GM12878 (cell line): ENCODE measurements around the gene HRH3. TPM values are rescaled to one million over a fixed set of nuclear protein-coding genes. Genes with fewer than 3 reads are reported as not detected.

Experiments used
- ATAC-seq: fragments of 200-7000 bp; cut with Tn5 transposase; 3 replicates; pipeline ENCODE4 v1.9.1; 2020; ENCODE audit warnings: mild to moderate bottlenecking, moderate library complexity
- BruUV-seq: library from RNA; stranded (reverse); fragments of 400-500 nt; replicated peaks from 2 replicates; lab custom pipeline; 2021; lab: Mats Ljungman, UMichigan
- CTCF ChIA-PET: fragments of 300-600 bp; sonication (Branson Sonifier 250); formaldehyde crosslinking; extraction: SDS; loops from one replicate; lab custom pipeline; 2021; ENCODE audit warnings: inconsistent platforms; lab: Yijun Ruan, JAX
- POLR2A ChIA-PET: fragments of 350-600 bp; formaldehyde crosslinking; extraction: SDS; loops from one replicate; lab custom pipeline; 2021; ENCODE audit warnings: inconsistent platforms; lab: Charles Lee
- RAD21 ChIA-PET: fragments of 300-600 bp; sonication (Branson Sonifier 250); formaldehyde crosslinking; loops from one replicate; lab custom pipeline; 2023; ENCODE audit warnings: antibody characterized with exemption; ENCODE audit not compliant: unreplicated experiment; lab: Charles Lee
- SMC1A ChIA-PET: fragments of 300-600 bp; sonication (Branson Sonifier 250); formaldehyde crosslinking; loops from one replicate; lab custom pipeline; 2023; ENCODE audit not compliant: unreplicated experiment, uncharacterized antibody; lab: Charles Lee
- DNase-seq: peaks from one replicate; pipeline ENCODE4 v3.0.0-alpha.2; 2011; ENCODE audit warnings: low read depth, low spot score
- FAIRE-seq: peaks from 3 replicates; lab custom pipeline; 2011; peaks lifted over from hg19 to GRCh38; lab: Jason Lieb, UNC
- H2AFZ ChIP-seq: 2 replicates; pipeline ENCODE4 v1.6.0; 2011; ENCODE audit warnings: low read depth, low read length, control low read depth; ENCODE audit not compliant: control insufficient read depth
- H3K27ac ChIP-seq: 2 replicates; pipeline ENCODE4 v1.5.1; 2011; ENCODE audit warnings: control low read depth; ENCODE audit not compliant: control insufficient read depth, insufficient read depth
- H3K27me3 ChIP-seq, 2 experiments: replicated peaks in 1 of 2; 2 replicates each; pipeline versions ENCODE4 v1.6.0 to v1.6.1; 2011; ENCODE audit warnings: low read length in 1 of 2; ENCODE audit not compliant: control insufficient read depth in 2 of 2, insufficient read depth in 2 of 2
- H3K36me3 ChIP-seq, 2 experiments: 2 replicates each; pipeline ENCODE4 v1.5.1; 2011; ENCODE audit warnings: low read length in 1 of 2; ENCODE audit not compliant: control insufficient read depth in 2 of 2, insufficient read depth in 2 of 2
- H3K4me1 ChIP-seq: 2 replicates; pipeline ENCODE4 v1.6.1; 2011; ENCODE audit warnings: mild to moderate bottlenecking, low read length, moderate library complexity, mixed read lengths; ENCODE audit not compliant: control insufficient read depth, insufficient read depth
- H3K4me2 ChIP-seq: 2 replicates; pipeline ENCODE4 v1.6.0; 2011; ENCODE audit warnings: control low read depth; ENCODE audit not compliant: control insufficient read depth, insufficient read depth
- H3K4me3 ChIP-seq: fragments of 200-600 bp; sonication (generic); 2 replicates; pipeline ENCODE4 v1.5.1; 2016
- H3K79me2 ChIP-seq: 2 replicates; pipeline ENCODE4 v1.6.0; 2011; ENCODE audit warnings: low read length; ENCODE audit not compliant: control insufficient read depth, insufficient read depth
- H3K9ac ChIP-seq: 2 replicates; pipeline ENCODE4 v1.8.0; 2011; ENCODE audit warnings: low read length, control low read depth, mixed read lengths; ENCODE audit not compliant: control insufficient read depth, insufficient read depth
- H3K9me3 ChIP-seq: replicated peaks from 3 replicates; pipeline ENCODE4 v1.5.1; 2011; ENCODE audit warnings: mild to moderate bottlenecking, low read length; ENCODE audit not compliant: control insufficient read depth, insufficient read depth
- H4K20me1 ChIP-seq: 2 replicates; pipeline ENCODE4 v1.6.0; 2011; ENCODE audit not compliant: control insufficient read depth, insufficient read depth
- ASH2L ChIP-seq: fragments of 300-600, 200-600 bp; sonication (generic); IDR thresholded peaks from 2 replicates; pipeline ENCODE4 v1.6.1; 2017; ENCODE audit warnings: low read depth, mild to moderate bottlenecking, borderline replicate concordance
- CBX3 ChIP-seq: fragments of 200-600 bp; sonication (generic); IDR thresholded peaks from 2 replicates; pipeline ENCODE4 v1.6.1; 2016; ENCODE audit warnings: low read depth, borderline replicate concordance
- CREM ChIP-seq: IDR thresholded peaks from 2 replicates; pipeline ENCODE4 v1.6.1; 2014; ENCODE audit warnings: antibody characterized with exemption, low read depth
- ESRRA ChIP-seq: IDR thresholded peaks from 2 replicates; pipeline ENCODE4 v1.6.1; 2012; ENCODE audit warnings: mild to moderate bottlenecking, low read length, improper control_type of control experiment
- FOXK2 ChIP-seq: fragments of 450-650 bp; IDR thresholded peaks from 2 replicates; pipeline ENCODE4 v1.6.1; 2017; ENCODE audit warnings: mild to moderate bottlenecking, moderate library complexity
- HDGF ChIP-seq: fragments of 450-650 bp; IDR thresholded peaks from 2 replicates; pipeline ENCODE4 v1.6.1; 2016; ENCODE audit warnings: antibody characterized with exemption
- IRF4 ChIP-seq: IDR thresholded peaks from 2 replicates; pipeline ENCODE4 v1.6.1; 2011; ENCODE audit warnings: low read depth, low read length
- MTA2 ChIP-seq: fragments of 450-650 bp; IDR thresholded peaks from 2 replicates; pipeline ENCODE4 v1.6.1; 2016; ENCODE audit warnings: low read depth, mild to moderate bottlenecking, moderate library complexity
- NFIC ChIP-seq: IDR thresholded peaks from 2 replicates; pipeline ENCODE4 v1.6.1; 2012; ENCODE audit warnings: low read depth, mild to moderate bottlenecking, inconsistent platforms, low read length, moderate library complexity
- NFYA ChIP-seq: IDR thresholded peaks from 2 replicates; pipeline ENCODE4 v1.6.1; 2011; ENCODE audit warnings: low read depth, mild to moderate bottlenecking, low read length, improper control_type of control experiment, borderline replicate concordance
- NFYB ChIP-seq: IDR thresholded peaks from 2 replicates; pipeline ENCODE4 v1.6.1; 2011; ENCODE audit warnings: low read depth, mild to moderate bottlenecking, low read length, improper control_type of control experiment, moderate library complexity; ENCODE audit not compliant: insufficient read depth
- POLR2A ChIP-seq: IDR thresholded peaks from 2 replicates; pipeline ENCODE4 v1.6.1; 2011; ENCODE audit warnings: low read depth, mild to moderate bottlenecking, low read length
- RB1 ChIP-seq: fragments of 450-650 bp; formaldehyde crosslinking; IDR thresholded peaks from 2 replicates; pipeline ENCODE4 v1.6.1; 2017; ENCODE audit warnings: mild to moderate bottlenecking, borderline replicate concordance
- RBBP5 ChIP-seq: fragments of 200-600 bp; sonication (generic); conservative IDR thresholded peaks from 2 replicates; pipeline ENCODE4 v1.6.1; 2016
- SMARCA5 ChIP-seq: fragments of 450-650 bp; IDR thresholded peaks from 2 replicates; pipeline ENCODE4 v1.6.1; 2017; ENCODE audit warnings: mild to moderate bottlenecking
- ZNF24 ChIP-seq: fragments of 450-650 bp; IDR thresholded peaks from 2 replicates; pipeline ENCODE4 v1.6.1; 2017; ENCODE audit warnings: antibody characterized with exemption, mild to moderate bottlenecking
- WGBS: methylation state at CpG from one replicate; pipeline ENCODE4 v1.1.6; 2016; ENCODE audit warnings: low lambda C conversion rate; ENCODE audit not compliant: insufficient replicate concordance, insufficient coverage; ENCODE audit errors: missing lambda C conversion rate; 5-methylcytosine and 5-hydroxymethylcytosine counted together
- in situ Hi-C: fragments of 300-500 bp; cut with MboI; formaldehyde crosslinking; loops from 9 replicates; pipeline ENCODE4 v1.14.3; 2018; ENCODE audit warnings: mixed read lengths
- intact Hi-C: fragments of 100-400 bp; cut with micrococcal nuclease; formaldehyde crosslinking; loops from one replicate; pipeline ENCODE4 v1.14.2; 2022; ENCODE audit not compliant: unreplicated experiment
- polyA plus RNA-seq, 11 experiments: library from polyadenylated mRNA; depleted of rRNA in 4 of 11; unstranded in 6 of 11; stranded (reverse) in 5 of 11; fragments of >200 nt; fragmentation: Nextera tagmentation in 4 of 11; fragmentation: Illumina TruSeq in 1 of 11; extraction: Ambion mirVana in 4 of 11; extraction: Trizol in 1 of 11; gene quantifications; 1 replicate in 1 of 11; 2 replicates in 10 of 11; pipeline versions ENCODE4 v1.2.1 to v1.2.3, GENCODE V29; 2011 to 2016; ENCODE audit warnings: inconsistent platforms in 2 of 11, missing spikeins in 2 of 11, low read depth in 1 of 11
- total RNA-seq, 4 experiments: library from RNA; depleted of rRNA in 3 of 4; stranded (reverse); fragments of >200 nt in 3 of 4; fragmentation: Illumina TruSeq in 1 of 4; extraction: Trizol in 1 of 4; gene quantifications; 2 replicates each; pipeline versions ENCODE4 v1.2.1 to v1.2.3, GENCODE V29; 2013 to 2021
- TF ChIP-seq, protein P1 (sequence below): IDR thresholded peaks from 2 replicates; pipeline ENCODE4 v1.6.1; 2011; ENCODE audit warnings: low read depth, mild to moderate bottlenecking, low read length, moderate library complexity, borderline replicate concordance; ENCODE audit errors: extremely low read depth
- TF ChIP-seq, protein P2 (sequence below): fragments of 450-650 bp; IDR thresholded peaks from 2 replicates; pipeline ENCODE4 v1.6.1; 2017; ENCODE audit warnings: borderline replicate concordance
- TF ChIP-seq, protein P3 (sequence below): fragments of 450-650 bp; IDR thresholded peaks from 2 replicates; pipeline ENCODE4 v1.6.1; 2017; ENCODE audit warnings: antibody characterized with exemption, mild to moderate bottlenecking, moderate library complexity

HRH3 gene
- total and polyA plus RNA-seq, 10 of the 15 experiments (the other 5 are each of a cell fraction or from before 2014, with no cell fraction given) = not detected

DNA sequence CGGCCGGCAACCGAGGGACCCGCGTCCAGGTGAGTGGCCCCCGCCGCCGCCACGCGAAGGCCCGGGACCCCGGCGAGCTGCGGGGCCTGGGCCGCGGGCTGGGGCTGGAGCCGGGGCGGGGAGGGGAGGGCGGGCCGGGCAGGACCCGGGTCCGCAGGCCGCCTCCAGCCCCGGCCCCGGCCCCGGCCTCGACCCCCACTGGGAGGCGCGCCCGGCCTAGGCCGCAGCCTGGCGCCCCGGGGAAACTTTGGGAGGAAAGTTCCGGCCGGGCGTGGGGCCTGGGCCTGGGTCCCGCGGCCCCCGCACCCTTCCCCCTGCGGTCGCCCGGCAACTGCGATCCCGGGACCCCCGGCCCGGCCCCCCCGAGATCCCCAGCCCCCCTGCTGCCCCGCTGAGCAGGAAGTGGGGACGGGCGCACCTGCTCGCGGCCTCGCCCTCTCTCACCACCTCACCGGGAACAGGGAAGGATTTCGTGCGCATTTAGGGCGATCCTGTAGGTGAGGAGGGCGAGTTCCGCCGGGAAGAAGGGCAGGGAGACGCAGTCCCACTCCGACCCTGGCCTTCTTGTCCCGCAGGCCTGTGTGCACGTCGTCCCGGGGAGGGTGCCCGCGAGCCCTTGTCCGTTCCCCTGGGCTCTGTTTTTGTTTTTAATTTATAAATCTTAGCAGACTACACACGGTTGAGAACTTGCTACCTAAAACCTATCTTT lies 18.6 kb upstream of the HRH3 start (continued):
- TF ChIP-seq ZNF24 = no peak
- peak; percentile 67; the same call in 1 of the 2 replicates for TF ChIP-seq POLR2A
- no peak for TF ChIP-seq ESRRA
- TF ChIP-seq, protein P1, sequence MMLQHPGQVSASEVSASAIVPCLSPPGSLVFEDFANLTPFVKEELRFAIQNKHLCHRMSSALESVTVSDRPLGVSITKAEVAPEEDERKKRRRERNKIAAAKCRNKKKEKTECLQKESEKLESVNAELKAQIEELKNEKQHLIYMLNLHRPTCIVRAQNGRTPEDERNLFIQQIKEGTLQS = no peak
- no peak for TF ChIP-seq RBBP5
- no peak for TF ChIP-seq NFYA
- TF ChIP-seq, all 136 proteins: peak for 3

DNA sequence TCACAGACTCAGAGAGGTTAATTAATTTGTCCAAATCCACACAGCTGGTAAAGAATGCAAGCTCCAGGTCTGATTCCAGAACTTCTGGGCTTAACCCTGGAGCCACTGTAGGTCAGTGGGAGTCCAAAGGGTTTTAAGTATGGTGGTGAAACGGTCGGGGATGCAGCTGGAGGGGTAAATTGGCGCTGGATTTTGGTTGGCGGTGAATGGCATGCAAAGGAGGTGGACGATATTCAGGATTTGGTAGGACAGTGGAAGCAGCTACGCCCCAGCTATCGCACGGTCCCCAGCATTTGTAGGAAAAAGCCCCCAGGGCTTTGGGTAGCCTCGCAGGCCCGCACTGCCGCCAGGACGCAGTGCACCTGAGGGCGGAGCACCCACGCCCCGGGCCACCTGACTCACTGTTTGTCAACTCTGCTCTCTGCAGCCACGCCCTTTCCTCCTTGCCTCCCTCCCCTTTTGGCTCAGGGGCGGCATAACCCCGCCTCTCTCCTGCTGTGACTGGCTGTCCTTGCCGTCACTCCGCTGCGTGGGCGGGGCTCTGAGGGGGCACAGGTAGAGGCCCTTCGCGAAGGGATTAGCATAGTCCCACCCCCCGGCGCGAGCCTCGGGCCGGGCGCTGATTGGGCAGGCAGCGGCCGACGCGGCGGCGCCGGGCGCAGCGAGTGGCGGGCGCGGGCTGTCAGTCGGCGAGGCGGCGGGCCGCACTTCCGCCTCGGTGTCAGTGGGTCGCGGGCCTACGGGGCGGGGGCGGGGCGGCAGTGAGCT lies 17.9 kb upstream of the HRH3 start, which contains the start of gene OSBPL2:
OSBPL2 (plus strand) TSS at position 721 of the 768 bp plus-strand sequence. CDS start 17,664 bp downstream, outside the sequence.
- in situ Hi-C loops = no loop called here
- POLR2A ChIA-PET = no interaction called here
- TF ChIP-seq NFIC (no peak), HDGF (peak; percentile 97), NFYB (peak; percentile 98), FOXK2 (peak; percentile 66), ASH2L (no peak), MTA2 (no peak), CREM (peak; percentile 78), RB1 (peak; percentile 75; the same call in 1 of the 2 replicates), IRF4 (no peak), CBX3 (no peak), SMARCA5 (no peak)
- TF ChIP-seq, protein P2, sequence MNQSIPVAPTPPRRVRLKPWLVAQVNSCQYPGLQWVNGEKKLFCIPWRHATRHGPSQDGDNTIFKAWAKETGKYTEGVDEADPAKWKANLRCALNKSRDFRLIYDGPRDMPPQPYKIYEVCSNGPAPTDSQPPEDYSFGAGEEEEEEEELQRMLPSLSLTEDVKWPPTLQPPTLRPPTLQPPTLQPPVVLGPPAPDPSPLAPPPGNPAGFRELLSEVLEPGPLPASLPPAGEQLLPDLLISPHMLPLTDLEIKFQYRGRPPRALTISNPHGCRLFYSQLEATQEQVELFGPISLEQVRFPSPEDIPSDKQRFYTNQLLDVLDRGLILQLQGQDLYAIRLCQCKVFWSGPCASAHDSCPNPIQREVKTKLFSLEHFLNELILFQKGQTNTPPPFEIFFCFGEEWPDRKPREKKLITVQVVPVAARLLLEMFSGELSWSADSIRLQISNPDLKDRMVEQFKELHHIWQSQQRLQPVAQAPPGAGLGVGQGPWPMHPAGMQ = no peak
- TF ChIP-seq, protein P3, sequence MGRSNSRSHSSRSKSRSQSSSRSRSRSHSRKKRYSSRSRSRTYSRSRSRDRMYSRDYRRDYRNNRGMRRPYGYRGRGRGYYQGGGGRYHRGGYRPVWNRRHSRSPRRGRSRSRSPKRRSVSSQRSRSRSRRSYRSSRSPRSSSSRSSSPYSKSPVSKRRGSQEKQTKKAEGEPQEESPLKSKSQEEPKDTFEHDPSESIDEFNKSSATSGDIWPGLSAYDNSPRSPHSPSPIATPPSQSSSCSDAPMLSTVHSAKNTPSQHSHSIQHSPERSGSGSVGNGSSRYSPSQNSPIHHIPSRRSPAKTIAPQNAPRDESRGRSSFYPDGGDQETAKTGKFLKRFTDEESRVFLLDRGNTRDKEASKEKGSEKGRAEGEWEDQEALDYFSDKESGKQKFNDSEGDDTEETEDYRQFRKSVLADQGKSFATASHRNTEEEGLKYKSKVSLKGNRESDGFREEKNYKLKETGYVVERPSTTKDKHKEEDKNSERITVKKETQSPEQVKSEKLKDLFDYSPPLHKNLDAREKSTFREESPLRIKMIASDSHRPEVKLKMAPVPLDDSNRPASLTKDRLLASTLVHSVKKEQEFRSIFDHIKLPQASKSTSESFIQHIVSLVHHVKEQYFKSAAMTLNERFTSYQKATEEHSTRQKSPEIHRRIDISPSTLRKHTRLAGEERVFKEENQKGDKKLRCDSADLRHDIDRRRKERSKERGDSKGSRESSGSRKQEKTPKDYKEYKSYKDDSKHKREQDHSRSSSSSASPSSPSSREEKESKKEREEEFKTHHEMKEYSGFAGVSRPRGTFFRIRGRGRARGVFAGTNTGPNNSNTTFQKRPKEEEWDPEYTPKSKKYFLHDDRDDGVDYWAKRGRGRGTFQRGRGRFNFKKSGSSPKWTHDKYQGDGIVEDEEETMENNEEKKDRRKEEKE = no peak

More for the DNA sequence above, 17.9 kb upstream of the HRH3 start, which contains the start of gene OSBPL2:
- Histone ChIP-seq H3K9ac (peak within 1 kb of the TSS; percentile 66), H3K4me1 (peaks cover 12% of the 10 kb centered on the region), H3K9me3 (no peaks in the 10 kb centered on the region; the same call in 2 of the 3 replicates), H3K79me2 (peaks cover 18% of the 10 kb centered on the region), H2AFZ (peak within 1 kb of the TSS; percentile 88), H3K4me2 (peak within 1 kb of the TSS; percentile 93), H3K27me3 (no peaks in the 10 kb centered on the region), H3K27ac (peak within 1 kb of the TSS; percentile 59; the same call in 1 of the 2 replicates), H4K20me1 (no peaks in the 10 kb centered on the region; the same call in 1 of the 2 replicates), H3K4me3 (peak within 1 kb of the TSS; percentile 84), H3K36me3 (no peaks in the 10 kb centered on the region; a peak in 1 of 4 replicates)
- ChIA-PET SMC1A (no interaction called here), CTCF (interaction anchor here (0.5 kb wide), 1 partner anchor 134 kb away, joined by 4 read pairs; no protein-coding TSS in a partner anchor), RAD21 (no interaction called here)
- FAIRE-seq (peak; percentile 96), ATAC-seq (peak; percentile 99), DNase-seq (peak; percentile 95)
- intact Hi-C loops = no loop called here
- no TSS peak for BruUV-seq
- WGBS = 3% methylated on average over 35 of the region's 55 CpGs
